ENCODE measurements around the gene ILF3.

The ILF3 gene

DNA sequence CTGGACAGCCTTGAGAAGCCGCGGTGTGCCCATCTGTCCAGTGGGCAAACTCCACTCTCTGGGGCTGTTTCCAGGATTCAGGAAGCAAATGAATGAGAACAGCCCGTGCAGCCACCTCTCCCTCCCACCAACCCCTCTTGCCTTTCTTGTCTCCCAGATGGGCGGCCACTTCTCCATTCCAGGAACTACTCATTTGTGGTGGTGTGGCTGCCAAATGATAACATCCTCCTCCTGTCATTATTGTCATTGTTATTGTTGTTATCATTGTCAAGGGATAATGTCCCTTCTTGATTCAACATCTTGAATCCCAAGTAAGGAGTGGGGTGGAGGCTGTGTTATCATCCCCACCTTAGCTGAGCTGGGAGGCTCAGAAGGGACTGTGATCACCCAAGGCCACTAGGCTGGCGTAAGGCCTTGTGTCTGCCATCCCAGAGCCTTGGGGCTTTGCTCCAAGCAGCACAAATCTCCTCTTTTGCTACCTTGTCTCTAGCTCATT is 65.4 kb downstream of the ILF3 start:
- Histone ChIP-seq H3K27ac (peak overlapping the region in 18 of 21 experiments; percentile 82 to 99 (median 94)), H3K4me3 (peak overlapping the region; percentile 75 to 100 (median 97))

DNA sequence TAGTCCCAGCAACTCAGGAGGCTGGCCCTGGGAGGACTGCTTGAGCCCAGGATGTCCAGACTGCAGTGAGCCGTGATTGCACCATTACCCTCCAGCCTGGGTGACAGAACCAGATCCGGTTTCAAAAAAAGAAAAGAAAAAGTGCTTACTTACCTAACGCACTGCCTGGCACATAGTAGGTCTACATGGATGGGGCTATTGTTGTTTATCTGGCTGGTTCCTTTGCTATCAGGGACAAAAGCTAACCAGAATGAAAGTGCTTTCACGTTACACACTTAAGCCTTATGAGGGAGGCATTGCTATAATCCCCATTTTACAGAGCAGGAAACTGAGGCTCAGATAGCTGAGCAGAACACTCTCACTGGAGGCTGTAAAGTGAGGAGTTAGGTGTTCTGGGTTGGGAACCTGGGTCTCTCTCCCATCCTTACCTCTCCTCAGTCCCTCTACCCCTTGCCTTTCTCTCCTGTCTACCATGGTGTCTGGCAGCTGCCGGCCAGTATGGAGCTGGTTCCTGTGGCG is 66.5 kb downstream of the ILF3 start:
- H3K4me3 ChIP-seq, result no peak overlapping the region
- H3K27ac ChIP-seq, result no peak overlapping the region

DNA sequence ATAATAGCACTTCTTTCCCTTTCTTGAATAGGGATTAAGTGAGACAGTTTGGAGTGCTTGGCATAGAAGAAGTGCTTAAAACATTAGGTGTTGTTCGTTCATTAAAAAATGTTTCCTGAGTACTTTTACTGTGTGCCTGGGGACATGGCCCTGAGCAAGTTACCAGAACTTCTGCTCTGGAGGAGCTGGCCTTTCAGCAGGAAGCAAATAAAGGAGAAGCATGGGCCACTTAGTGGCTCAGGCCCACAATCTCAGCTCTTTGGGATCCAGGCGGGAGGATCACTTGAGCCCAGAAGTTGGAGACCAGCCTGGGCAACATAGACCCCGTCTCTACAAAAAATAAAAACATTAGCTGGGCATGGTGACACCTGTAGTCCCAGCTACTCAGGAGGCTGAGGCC is 69.4 kb downstream of the ILF3 start:
- H3K4me3 ChIP-seq, result no peak overlapping the region
- no peak overlapping the region for H3K27ac ChIP-seq

DNA sequence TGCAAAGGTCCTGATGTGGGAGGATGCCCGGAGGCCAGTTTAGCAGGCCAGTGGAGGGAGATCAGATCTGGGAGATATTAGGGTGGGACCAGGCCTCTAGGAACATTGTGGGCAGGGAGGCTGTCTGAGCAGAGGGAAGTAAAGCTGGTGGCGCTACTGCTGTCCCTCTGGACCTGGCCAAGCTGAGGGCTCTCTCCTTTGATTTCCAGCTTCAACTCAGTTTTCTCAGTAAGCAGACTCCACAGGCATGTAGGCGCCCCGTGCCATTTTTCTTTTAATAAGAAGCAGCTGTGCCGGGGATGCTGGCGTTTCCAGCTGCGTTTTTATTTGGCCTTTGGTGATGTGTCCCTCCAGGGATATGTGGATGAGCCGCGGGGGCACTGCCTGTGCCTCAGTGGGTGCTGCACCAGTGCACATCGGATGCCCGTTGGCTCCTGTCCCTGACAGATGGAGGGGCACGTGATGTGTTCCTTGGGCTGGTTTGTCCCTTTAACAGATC is 70.5 kb downstream of the ILF3 start:
- no peak overlapping the region for H3K4me3 ChIP-seq
- H3K27ac ChIP-seq, result peak overlapping the region in 7 of 21 experiments; percentile 8 to 55 (median 26)

DNA sequence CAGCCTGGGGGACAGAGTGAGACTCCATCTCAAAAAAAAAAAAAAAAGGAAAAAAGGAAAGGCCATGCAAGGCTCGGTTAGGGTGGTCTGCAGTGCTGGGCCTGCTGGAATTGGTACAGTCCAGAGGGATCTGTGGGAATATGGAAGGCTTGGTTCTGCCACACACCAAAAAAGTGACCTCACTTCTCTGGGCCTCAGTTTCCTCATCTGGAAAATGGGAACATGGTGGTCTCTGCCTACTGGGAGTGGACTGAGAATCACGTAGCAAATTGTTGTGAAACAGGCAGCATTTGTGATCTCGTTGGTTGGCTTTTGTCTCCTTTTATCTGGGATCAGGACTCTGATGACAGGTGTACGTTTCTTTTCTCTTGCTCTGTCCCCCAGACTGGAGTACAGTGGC is 71.3 kb downstream of the ILF3 start:
- Histone ChIP-seq H3K27ac (peak overlapping the region in 2 of 21 experiments; percentile 15 to 24), H3K4me3 (no peak overlapping the region)

DNA sequence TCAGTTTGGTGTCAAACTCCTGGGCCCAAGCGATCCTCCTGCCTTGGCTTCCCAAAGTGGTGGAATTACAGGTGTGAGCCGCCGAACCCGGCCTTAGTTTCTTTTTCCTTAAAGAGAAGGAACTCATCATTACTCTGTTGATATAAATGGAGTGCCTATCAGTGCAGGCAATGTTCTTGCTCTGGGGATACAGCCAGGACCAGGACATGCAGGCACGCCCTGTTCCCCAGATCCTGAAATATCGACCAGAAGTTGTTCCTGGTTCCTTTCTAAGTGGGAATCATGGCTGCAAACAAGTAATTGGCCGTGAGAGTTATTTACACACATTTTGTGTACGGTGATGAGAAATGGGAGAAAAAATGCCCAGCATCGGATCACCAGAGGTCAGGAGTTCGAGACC is 72.1 kb downstream of the ILF3 start:
- Histone ChIP-seq H3K4me3 (no peak overlapping the region), H3K27ac (no peak overlapping the region)

DNA sequence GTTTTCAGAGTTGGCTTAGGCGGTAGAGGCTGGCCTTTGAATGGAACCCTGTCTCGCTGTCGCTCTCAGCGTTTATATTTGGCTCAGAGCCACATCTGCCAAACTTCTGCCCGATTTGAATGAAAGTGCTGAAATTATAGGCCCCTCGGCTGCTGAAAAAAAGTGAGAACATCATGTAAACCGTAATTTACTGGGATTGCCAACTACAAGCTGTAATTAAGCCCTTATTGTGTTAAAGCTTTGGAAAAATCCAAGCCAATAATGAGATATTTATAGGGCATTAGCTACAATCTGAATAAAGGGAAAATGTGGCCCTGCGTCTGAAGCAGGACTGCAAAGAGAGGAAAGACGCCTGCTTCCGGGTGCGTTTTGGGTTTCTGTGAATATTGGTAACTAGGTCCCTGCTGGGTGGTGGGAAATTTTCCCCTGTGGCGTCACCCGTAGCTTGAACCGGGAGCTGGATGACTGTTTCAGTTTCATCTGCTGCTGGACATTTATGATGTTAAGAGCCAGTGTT is 73.6 kb downstream of the ILF3 start:
- peak overlapping the region in 4 of 21 experiments; percentile 3 to 49 (median 32) for H3K27ac ChIP-seq
- H3K4me3 ChIP-seq, result no peak overlapping the region

DNA sequence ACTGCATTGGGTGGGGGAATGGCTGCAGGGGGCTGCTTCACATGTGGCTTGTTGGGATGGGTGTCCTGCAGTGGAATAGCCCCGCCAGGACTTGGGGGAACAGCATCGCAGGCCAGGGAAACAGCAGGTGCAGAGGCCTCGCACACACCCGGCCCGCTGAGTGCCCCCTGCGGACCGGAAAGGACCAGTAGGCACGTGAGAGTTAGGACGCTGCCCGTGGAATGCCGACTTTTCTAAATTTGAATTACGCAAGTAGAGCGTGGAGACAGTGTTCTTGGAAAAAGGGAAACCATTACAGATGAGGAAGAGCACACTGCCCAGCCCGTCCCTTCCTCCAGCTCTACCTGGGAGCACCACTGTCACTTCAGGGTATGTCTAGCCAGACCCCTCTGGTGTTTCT is 75.3 kb downstream of the ILF3 start:
- Histone ChIP-seq H3K4me3 (no peak overlapping the region), H3K27ac (peak overlapping the region in 2 of 21 experiments; percentile 31 to 68)

DNA sequence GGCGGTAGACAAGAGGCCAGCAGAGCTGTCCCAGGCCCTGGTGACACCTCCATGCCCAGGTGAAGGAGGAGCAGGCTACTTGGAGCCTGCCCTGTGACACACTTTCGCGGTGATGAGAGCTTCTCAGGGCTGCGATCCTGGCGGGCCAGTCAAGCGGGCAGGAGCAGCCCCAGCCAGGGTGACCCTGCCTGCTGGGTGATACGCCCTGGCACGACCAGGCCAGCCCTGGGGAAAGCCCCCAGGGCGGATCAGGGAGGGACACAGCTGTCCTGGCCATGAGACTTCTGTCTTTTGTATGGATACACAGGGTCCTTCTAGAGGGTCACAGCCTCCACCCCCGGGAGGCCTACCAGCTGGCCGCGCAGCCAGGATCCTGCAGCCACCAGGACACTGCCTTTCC is 76.8 kb downstream of the ILF3 start:
- Histone ChIP-seq H3K4me3 (no peak overlapping the region), H3K27ac (peak overlapping the region in 19 of 21 experiments; percentile 18 to 84 (median 65))

DNA sequence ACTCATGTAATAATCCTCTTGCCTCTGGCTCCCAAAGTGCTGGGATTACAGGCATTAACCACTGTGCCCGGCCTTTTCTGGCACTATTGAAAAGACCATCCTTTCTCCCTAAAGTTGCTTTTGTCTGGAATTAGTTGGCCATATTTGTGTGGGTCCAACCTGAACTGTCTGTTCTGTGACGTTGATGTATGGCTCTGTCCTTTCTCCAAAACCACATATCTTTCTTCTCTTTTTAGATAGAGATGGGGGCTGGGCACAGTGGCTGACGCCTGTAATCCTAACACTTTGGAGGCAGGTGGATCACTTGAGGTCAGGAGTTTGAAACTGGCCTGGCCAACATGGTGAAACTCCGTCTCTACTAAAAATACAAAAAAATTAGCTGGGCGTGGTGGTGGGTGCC is 81.6 kb downstream of the ILF3 start:
- Histone ChIP-seq H3K27ac (no peak overlapping the region), H3K4me3 (no peak overlapping the region)

DNA sequence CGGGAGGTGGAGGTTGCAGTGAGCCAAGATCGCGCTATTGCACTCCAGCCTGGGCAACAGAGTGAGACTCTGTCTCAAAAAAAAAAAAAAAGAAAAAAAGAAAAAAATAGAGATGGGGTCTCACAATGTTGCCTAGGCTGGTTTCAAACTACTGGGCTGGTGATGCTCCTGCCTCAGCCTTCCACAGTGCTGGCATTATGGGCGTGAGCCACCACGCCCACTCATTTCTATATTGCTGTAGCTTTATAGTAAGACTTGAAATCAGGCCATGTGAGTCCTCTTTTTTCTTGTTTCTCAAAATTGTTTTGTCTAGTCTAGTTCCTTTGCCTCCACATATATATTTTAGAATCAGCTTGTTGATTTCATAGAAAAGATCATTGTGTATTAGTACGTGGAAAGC is 82.0 kb downstream of the ILF3 start:
- Histone ChIP-seq H3K4me3 (no peak overlapping the region), H3K27ac (no peak overlapping the region)

DNA sequence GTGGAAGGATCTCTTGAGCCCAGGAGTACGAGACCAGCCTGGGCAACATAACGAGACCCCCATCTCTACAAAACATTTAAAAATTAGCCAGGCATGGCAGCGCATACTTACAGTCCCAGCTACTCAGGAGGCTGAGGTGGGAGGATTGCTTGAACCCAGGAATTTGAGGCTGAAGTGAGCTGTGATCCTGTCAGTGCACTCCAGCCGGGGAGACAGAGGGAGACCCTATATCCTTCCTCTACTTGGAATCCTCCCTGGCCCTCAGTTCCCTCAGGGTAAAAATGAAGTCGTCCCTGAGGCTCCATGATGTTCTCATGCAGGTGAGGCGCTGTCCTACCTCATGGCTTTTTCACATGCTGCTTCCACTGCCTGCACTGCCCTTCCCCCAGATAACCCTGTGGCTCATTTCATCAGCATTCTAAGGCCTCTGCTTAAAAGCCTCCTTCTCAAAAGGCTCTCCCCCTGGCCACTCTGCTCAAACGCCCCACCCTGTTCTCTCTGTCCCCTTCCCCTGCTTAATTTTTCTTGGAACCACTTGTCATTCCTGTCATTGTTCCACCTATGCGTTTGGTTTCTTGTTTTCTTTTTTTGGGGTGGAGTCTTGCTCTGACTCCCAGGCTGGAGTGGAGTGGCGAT is 82.9 kb downstream of the ILF3 start:
- H3K27ac ChIP-seq, result peak overlapping the region in 1 of 21 experiments; percentile 31

DNA sequence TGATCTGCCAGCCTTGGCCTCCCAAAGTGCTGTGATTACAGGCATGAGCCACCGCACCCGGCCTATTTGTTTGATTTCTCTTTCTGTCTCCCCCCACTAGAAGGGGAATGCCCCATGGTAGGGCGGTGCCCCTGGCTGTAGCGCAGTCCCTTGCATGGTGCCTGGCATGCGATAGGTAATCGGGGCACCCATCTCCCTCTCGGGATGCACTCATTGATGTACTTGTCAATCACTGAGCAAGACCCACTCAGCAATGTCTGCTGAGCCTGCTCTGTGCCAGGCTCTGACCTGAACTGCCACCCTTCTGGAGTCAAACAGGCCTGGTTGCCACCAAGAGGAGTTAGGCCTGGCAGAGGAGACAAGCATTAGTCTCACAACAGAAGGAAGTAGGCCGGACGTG is 83.6 kb downstream of the ILF3 start:
- Histone ChIP-seq H3K27ac (peak overlapping the region in 5 of 21 experiments; percentile 5 to 56 (median 37)), H3K4me3 (no peak overlapping the region)

More for the DNA sequence above, 82.9 kb downstream of the ILF3 start:
- no peak overlapping the region for H3K4me3 ChIP-seq

DNA sequence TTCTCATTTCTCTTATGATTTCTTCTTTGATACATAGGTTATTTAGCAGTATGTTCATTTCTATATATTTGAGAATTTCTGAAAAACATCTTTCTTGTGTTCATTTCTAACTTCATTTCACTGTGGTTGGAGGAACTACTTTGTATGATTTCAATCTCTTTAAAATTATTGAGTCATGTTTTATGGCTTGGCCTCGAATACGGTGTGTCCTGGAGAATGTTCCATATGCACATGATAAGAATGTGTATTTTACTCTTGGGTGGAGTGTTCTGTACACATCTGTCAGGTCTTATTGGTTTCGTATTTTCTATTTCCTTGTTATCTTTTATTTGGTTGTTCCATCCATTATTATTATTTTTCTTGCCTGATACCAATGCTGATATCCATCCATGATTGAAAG is 86.7 kb downstream of the ILF3 start:
- Histone ChIP-seq H3K27ac (no peak overlapping the region), H3K4me3 (no peak overlapping the region)

Data from skin epidermis (tissue), 12 donors.